HepG2 (cell line): ENCODE measurements around the gene HS6ST2. TPM values are rescaled to one million over a fixed set of nuclear protein-coding genes. Genes with fewer than 3 reads are reported as not detected.

Experiments
- ATAC-seq: fragments of 200-7000 bp; cut with Tn5 transposase; 3 replicates; pipeline ENCODE4 v1.9.1; 2020; ENCODE audit warnings: mild to moderate bottlenecking, moderate library complexity
- BruUV-seq: library from RNA; stranded (reverse); fragments of 400-500 nt; replicated peaks from 2 replicates; lab custom pipeline; 2021; lab: Mats Ljungman, UMichigan
- CTCF ChIA-PET: fragments of 300-600 bp; formaldehyde crosslinking; extraction: SDS; loops from one replicate; lab custom pipeline; 2021; ENCODE audit warnings: low total read pairs, inconsistent platforms, low intra/inter-chr PET ratio; lab: Yijun Ruan, JAX
- POLR2A ChIA-PET: fragments of 350-600 bp; sonication (Branson Sonifier 250); formaldehyde crosslinking; loops from one replicate; lab custom pipeline; 2020; ENCODE audit warnings: antibody characterized with exemption, inconsistent platforms; lab: Yijun Ruan, JAX
- DNase-seq: peaks from one replicate; pipeline ENCODE4 v3.0.0-alpha.2; 2015; ENCODE audit warnings: low spot score
- FAIRE-seq: peaks from 3 replicates; lab custom pipeline; 2011; peaks lifted over from hg19 to GRCh38; lab: Jason Lieb, UNC
- H2AFZ ChIP-seq: one replicate; pipeline ENCODE4 v1.6.1; 2011; ENCODE audit warnings: low read length, inconsistent platforms
- H3K27ac ChIP-seq: fragments of 300-600 bp; 3 replicates; pipeline ENCODE4 v1.8.0; 2011; ENCODE audit warnings: mixed run types, mild to moderate bottlenecking, mixed read lengths, low read length, inconsistent platforms; ENCODE audit not compliant: insufficient read depth; ENCODE audit errors: extremely low read length
- H3K27me3 ChIP-seq, 2 experiments: fragments of 200-600 bp in 1 of 2; 2 replicates in 1 of 2; 3 replicates in 1 of 2; pipeline versions ENCODE4 v1.6.0 to v1.8.0; 2011; ENCODE audit warnings: low read length in 2 of 2, mild to moderate bottlenecking in 2 of 2, moderate library complexity in 2 of 2, inconsistent platforms in 1 of 2; ENCODE audit not compliant: insufficient read depth in 2 of 2, control insufficient read depth in 1 of 2
- H3K36me3 ChIP-seq, 2 experiments: fragments of 200-600 bp in 1 of 2; replicated peaks in 1 of 2; 2 replicates in 1 of 2; 3 replicates in 1 of 2; pipeline versions ENCODE4 v1.5.1 to v1.8.0; 2011; ENCODE audit warnings: low read length in 2 of 2, inconsistent platforms in 1 of 2; ENCODE audit not compliant: insufficient read depth in 2 of 2, control insufficient read depth in 1 of 2
- H3K4me1 ChIP-seq: 2 replicates; pipeline ENCODE4 v1.5.1; 2012; ENCODE audit warnings: low read length, inconsistent platforms; ENCODE audit not compliant: insufficient read depth
- H3K4me2 ChIP-seq: 2 replicates; pipeline ENCODE4 v1.6.0; 2011; ENCODE audit warnings: low read depth, low read length, inconsistent platforms
- H3K4me3 ChIP-seq, 3 experiments: fragments of 200-600 bp in 1 of 3; sonication (generic), shearing (Covaris generic) in 1 of 3; replicated peaks in 1 of 3; 2 replicates each; pipeline ENCODE4 v1.5.1; 2011 to 2016; ENCODE audit warnings: low read length in 3 of 3, inconsistent platforms in 2 of 3, low read depth in 2 of 3, mild to moderate bottlenecking in 2 of 3, control low read depth in 1 of 3, mixed read lengths in 1 of 3; ENCODE audit not compliant: insufficient read depth in 1 of 3
- H3K79me2 ChIP-seq: one replicate; pipeline ENCODE4 v1.6.1; 2011; ENCODE audit warnings: low read length, inconsistent platforms; ENCODE audit not compliant: insufficient read depth
- H3K9ac ChIP-seq: 2 replicates; pipeline ENCODE4 v1.6.0; 2011; ENCODE audit warnings: mild to moderate bottlenecking, low read depth, low read length, inconsistent platforms; ENCODE audit not compliant: insufficient read depth
- H3K9me3 ChIP-seq: 2 replicates; pipeline ENCODE4 v1.5.1; 2012; ENCODE audit warnings: mild to moderate bottlenecking, low read length
- H4K20me1 ChIP-seq: 2 replicates; pipeline ENCODE4 v1.6.0; 2011; ENCODE audit warnings: inconsistent platforms, mild to moderate bottlenecking, low read length, moderate library complexity; ENCODE audit not compliant: insufficient read depth
- BCLAF1 ChIP-seq: fragments of 450-650 bp; IDR thresholded peaks from 2 replicates; pipeline ENCODE4 v1.6.1; 2017; ENCODE audit warnings: mild to moderate bottlenecking
- ELF3 ChIP-seq: IDR thresholded peaks from 2 replicates; pipeline ENCODE4 v1.6.1; 2016; ENCODE audit warnings: missing genetic modification reagents, missing compliant biosample characterization
- IKZF1 ChIP-seq: fragments of 450-650 bp; IDR thresholded peaks from 2 replicates; pipeline ENCODE4 v1.7.1; 2016
- MBD4 ChIP-seq: IDR thresholded peaks from 2 replicates; pipeline ENCODE4 v1.6.1; 2012; ENCODE audit warnings: low read length, inconsistent platforms, borderline replicate concordance
- MEIS1 ChIP-seq: sonication (generic); formaldehyde crosslinking; IDR thresholded peaks from 2 replicates; pipeline ENCODE4 v1.9.0; 2021; ENCODE audit warnings: mild to moderate bottlenecking, missing genetic modification reagents, moderate library complexity, borderline replicate concordance
- MXD3 ChIP-seq: IDR thresholded peaks from 2 replicates; pipeline ENCODE4 v1.6.1; 2016; ENCODE audit warnings: mild to moderate bottlenecking, missing biosample characterization, missing genetic modification reagents
- MYNN ChIP-seq: sonication (generic); formaldehyde crosslinking; IDR thresholded peaks from 2 replicates; pipeline ENCODE4 v1.4.0; 2020; ENCODE audit warnings: mild to moderate bottlenecking, low read depth, missing genetic modification reagents
- RBM39 ChIP-seq: fragments of 200-400 bp; formaldehyde crosslinking; IDR thresholded peaks from one replicate; pipeline ENCODE4 v1.6.1; 2018; ENCODE audit warnings: antibody characterized with exemption, mild to moderate bottlenecking, low read depth, low read length; ENCODE audit not compliant: poor library complexity, severe bottlenecking
- RCOR2 ChIP-seq: IDR thresholded peaks from 2 replicates; pipeline ENCODE4 v1.6.1; 2016; ENCODE audit warnings: missing biosample characterization, missing genetic modification reagents
- ZC3H13 ChIP-seq: sonication (generic); formaldehyde crosslinking; IDR thresholded peaks from 2 replicates; pipeline ENCODE4 v1.8.1; 2023; ENCODE audit warnings: mild to moderate bottlenecking, missing genetic modification reagents, moderate library complexity
- WGBS: methylation state at CpG from one replicate; pipeline ENCODE4 v1.1.6; 2017; ENCODE audit warnings: low lambda C conversion rate; 5-methylcytosine and 5-hydroxymethylcytosine counted together
- in situ Hi-C: cut with HindIII; loops from 2 replicates; pipeline ENCODE4 v1.10.0; 2017; ENCODE audit warnings: low pct_unique_long_range_greater_than_20kb; ENCODE audit not compliant: extremely low pct_ligation_motif_present
- intact Hi-C: fragments of 100-400 bp; cut with micrococcal nuclease; formaldehyde crosslinking; loops from one replicate; pipeline ENCODE4 v1.10.0; 2022; ENCODE audit not compliant: unreplicated experiment
- polyA plus RNA-seq, 8 experiments: library from polyadenylated mRNA; depleted of rRNA in 3 of 8; stranded (reverse) in 7 of 8; unstranded in 1 of 8; fragments of >200 nt; fragmentation: Illumina TruSeq in 4 of 8; extraction: Trizol in 4 of 8; gene quantifications; 2 replicates each; pipeline versions ENCODE4 v1.2.1 to v1.2.3, GENCODE V29; 2011 to 2016; ENCODE audit warnings: low read depth in 4 of 8, missing spikeins in 1 of 8, mixed read lengths in 1 of 8; ENCODE audit not compliant: insufficient read depth in 1 of 8
- total RNA-seq, 5 experiments: library from RNA; depleted of rRNA; stranded (reverse); fragments of >200 nt; fragmentation: Illumina TruSeq; extraction: Trizol; gene quantifications; 2 replicates each; pipeline ENCODE4 v1.2.3, GENCODE V29; 2016; ENCODE audit warnings: low read depth in 1 of 5

The HS6ST2 gene
- total and polyA plus RNA-seq, 2 of the 13 experiments (the other 11 are each of a cell fraction or from before 2014, with no cell fraction given), result 0.05 TPM; not detected in 1

DNA sequence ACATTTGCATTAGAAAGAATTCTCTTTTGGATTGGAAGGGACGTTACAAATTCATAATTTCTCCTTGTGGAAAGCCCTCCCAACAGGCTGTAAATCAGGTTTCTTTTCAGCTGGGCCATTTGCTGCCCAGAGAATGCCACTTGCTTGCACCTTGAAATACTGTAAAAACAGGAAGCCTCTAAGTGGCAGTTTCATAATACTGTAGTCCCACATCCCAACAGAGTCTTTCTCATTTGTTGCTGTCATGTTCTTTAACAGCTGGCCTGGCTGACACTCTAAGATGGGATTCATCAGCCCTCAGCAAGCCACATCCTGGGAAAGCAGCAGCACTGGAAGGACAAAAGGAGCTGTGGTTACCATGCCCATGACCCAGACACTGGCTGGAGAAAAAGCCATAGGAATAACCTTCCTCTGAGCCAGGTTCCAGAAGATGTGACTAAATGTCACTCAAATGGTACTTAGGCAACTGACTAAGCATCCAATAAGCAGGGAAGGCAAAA, 247.7 kb downstream of the HS6ST2 start:
- DNase-seq, result no peak
- Histone ChIP-seq H3K4me3 (no peak overlapping the region), H3K36me3 (no peaks in the 10 kb centered on the region), H3K4me1 (no peaks in the 10 kb centered on the region), H3K9ac (no peak overlapping the region), H3K79me2 (no peaks in the 10 kb centered on the region), H2AFZ (no peak overlapping the region), H3K27ac (no peak overlapping the region), H3K9me3 (no peaks in the 10 kb centered on the region), H4K20me1 (no peaks in the 10 kb centered on the region), H3K4me2 (no peak overlapping the region), H3K27me3 (no peaks in the 10 kb centered on the region)
- ChIA-PET POLR2A (no interaction called here), CTCF (no interaction called here)
- intact Hi-C loops (no loop called here), in situ Hi-C loops (no loop called here)
- no peak for TF ChIP-seq MBD4
- ATAC-seq, result no peak
- 0% methylated on average over 1 of the region's 1 CpG for WGBS
- no TSS peak for BruUV-seq
- FAIRE-seq, result no peak

DNA sequence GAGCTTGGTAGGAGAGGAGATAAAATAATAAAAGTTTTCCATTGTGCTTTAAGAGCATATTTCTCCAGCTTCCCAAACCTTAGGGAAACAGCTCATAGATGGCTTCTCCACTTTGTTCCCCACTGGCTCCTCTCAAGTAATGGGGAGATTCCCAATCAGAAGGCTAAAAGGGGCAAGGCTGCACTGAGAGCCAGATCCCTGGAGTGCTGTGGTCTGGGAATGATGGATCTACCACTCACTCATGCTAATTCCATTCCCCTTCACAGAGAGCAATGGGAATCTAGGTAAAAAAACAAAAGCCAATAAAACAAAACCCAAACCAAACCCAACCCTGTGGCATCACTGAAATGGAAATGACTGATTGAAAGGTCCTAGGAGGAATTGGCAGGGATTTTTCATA, 249.9 kb downstream of the HS6ST2 start:
- no peak overlapping the region for H2AFZ ChIP-seq
- ChIA-PET POLR2A (no interaction called here), CTCF (no interaction called here)
- intact Hi-C loops (no loop called here), in situ Hi-C loops (no loop called here)
- FAIRE-seq (no peak), ATAC-seq (no peak), DNase-seq (no peak)
- H4K20me1 ChIP-seq, result no peaks in the 10 kb centered on the region
- no peak overlapping the region for H3K4me3 ChIP-seq
- no TSS peak for BruUV-seq
- no peaks in the 10 kb centered on the region for H3K27me3 ChIP-seq
- H3K36me3 ChIP-seq, result no peaks in the 10 kb centered on the region
- TF ChIP-seq BCLAF1 (no peak), IKZF1 (no peak), MEIS1 (CRISPR knock-in tag) (no peak), MXD3 (no peak), ELF3 (CRISPR knock-in tag) (no peak), RBM39 (no peak), RCOR2 (CRISPR knock-in tag) (no peak), MYNN (CRISPR knock-in tag) (no peak), ZC3H13 (no peak)
- H3K4me2 ChIP-seq, result no peak overlapping the region
- no peaks in the 10 kb centered on the region for H3K4me1 ChIP-seq
- H3K9ac ChIP-seq, result no peak overlapping the region
- no peaks in the 10 kb centered on the region for H3K9me3 ChIP-seq
- H3K27ac ChIP-seq, result no peak overlapping the region
- no peaks in the 10 kb centered on the region for H3K79me2 ChIP-seq
